Activated naive CD8-positive, alpha-beta T cell treated with anti-CD3 and anti-CD28 coated beads, Interleukin-2, amount 50 U/mL, for 24 hours (primary cell): Measurements from ENCODE around the gene SLC6A9.

Source experiments
- ATAC-seq: fragments of 150-1000 bp; cut with Tn5 transposase; one replicate; pipeline ENCODE4 v1.10.0; 2021
- DNase-seq: peaks from one replicate; pipeline ENCODE4 v3.0.0; 2021
- H3K27ac Mint-ChIP-seq: one replicate; pipeline ENCODE4 v1.8.0; 2021; ENCODE audit warnings: mild to moderate bottlenecking, mixed read lengths
- H3K27me3 Mint-ChIP-seq: one replicate; pipeline ENCODE4 v1.8.0; 2021; ENCODE audit warnings: mixed read lengths
- H3K36me3 Mint-ChIP-seq: one replicate; pipeline ENCODE4 v1.8.0; 2021; ENCODE audit warnings: low read depth, mixed read lengths
- H3K4me1 Mint-ChIP-seq: one replicate; pipeline ENCODE4 v1.8.0; 2021; ENCODE audit warnings: mixed read lengths
- H3K4me3 Mint-ChIP-seq: one replicate; pipeline ENCODE4 v1.8.0; 2021; ENCODE audit warnings: mild to moderate bottlenecking, moderate library complexity, mixed read lengths
- H3K9me3 Mint-ChIP-seq: one replicate; pipeline ENCODE4 v1.8.0; 2021; ENCODE audit warnings: mixed read lengths

Gene SLC6A9

GRCh38 chr1:44038876-44039657 is 7.8 kb upstream of the SLC6A9 start:
- DNase-seq, result no peak
- no peak overlapping the region for H3K27ac Mint-ChIP-seq
- no peak overlapping the region for H3K4me3 Mint-ChIP-seq
- no peaks in the 10 kb centered on the region for H3K36me3 Mint-ChIP-seq
- ATAC-seq, result no peak
- H3K4me1 Mint-ChIP-seq, result no peaks in the 10 kb centered on the region
- H3K9me3 Mint-ChIP-seq, result no peaks in the 10 kb centered on the region
- H3K27me3 Mint-ChIP-seq, result peaks cover 2% of the 10 kb centered on the region

GRCh38 chr1:44037154-44037553 is 5.9 kb upstream of the SLC6A9 start:
- Mint-ChIP-seq H3K27me3 (no peaks in the 10 kb centered on the region), H3K27ac (no peak overlapping the region), H3K4me3 (no peak overlapping the region), H3K4me1 (no peaks in the 10 kb centered on the region), H3K9me3 (no peaks in the 10 kb centered on the region), H3K36me3 (no peaks in the 10 kb centered on the region)
- DNase-seq (no peak), ATAC-seq (no peak)

GRCh38 chr1:44036409-44037139 is 5.3 kb upstream of the SLC6A9 start:
- Mint-ChIP-seq H3K36me3 (no peaks in the 10 kb centered on the region), H3K27ac (no peak overlapping the region), H3K4me3 (no peak overlapping the region), H3K4me1 (peaks cover 2% of the 10 kb centered on the region), H3K9me3 (no peaks in the 10 kb centered on the region), H3K27me3 (no peaks in the 10 kb centered on the region)
- ATAC-seq (peak; percentile 67), DNase-seq (peak; percentile 70)

GRCh38 chr1:44035726-44036408 is 4.6 kb upstream of the SLC6A9 start:
- DNase-seq (no peak), ATAC-seq (peak; percentile 17)
- no peak overlapping the region for H3K27ac Mint-ChIP-seq
- no peaks in the 10 kb centered on the region for H3K36me3 Mint-ChIP-seq
- no peaks in the 10 kb centered on the region for H3K9me3 Mint-ChIP-seq
- peaks cover 2% of the 10 kb centered on the region for H3K4me1 Mint-ChIP-seq
- H3K4me3 Mint-ChIP-seq, result no peak overlapping the region
- no peaks in the 10 kb centered on the region for H3K27me3 Mint-ChIP-seq

GRCh38 chr1:44034976-44035716 is 3.9 kb upstream of the SLC6A9 start:
- Mint-ChIP-seq H3K9me3 (no peaks in the 10 kb centered on the region), H3K27me3 (no peaks in the 10 kb centered on the region), H3K36me3 (no peaks in the 10 kb centered on the region), H3K4me3 (no peak overlapping the region), H3K4me1 (peaks cover 2% of the 10 kb centered on the region), H3K27ac (no peak overlapping the region)
- ATAC-seq (no peak), DNase-seq (no peak)

GRCh38 chr1:44034423-44034822 is 3.2 kb upstream of the SLC6A9 start:
- ATAC-seq, result no peak

GRCh38 chr1:44033756-44034155 is 2.5 kb upstream of the SLC6A9 start:
- ATAC-seq (no peak), DNase-seq (no peak)
- H3K36me3 Mint-ChIP-seq, result no peaks in the 10 kb centered on the region
- no peak overlapping the region for H3K27ac Mint-ChIP-seq
- no peaks in the 10 kb centered on the region for H3K27me3 Mint-ChIP-seq
- H3K4me1 Mint-ChIP-seq, result peaks cover 13% of the 10 kb centered on the region
- no peak overlapping the region for H3K4me3 Mint-ChIP-seq
- no peaks in the 10 kb centered on the region for H3K9me3 Mint-ChIP-seq

More at GRCh38 chr1:44034423-44034822, 3.2 kb upstream of the SLC6A9 start:
- H3K36me3 Mint-ChIP-seq, result no peaks in the 10 kb centered on the region
- DNase-seq, result no peak
- H3K4me3 Mint-ChIP-seq, result no peak overlapping the region
- peaks cover 6% of the 10 kb centered on the region for H3K4me1 Mint-ChIP-seq
- no peaks in the 10 kb centered on the region for H3K27me3 Mint-ChIP-seq
- H3K9me3 Mint-ChIP-seq, result no peaks in the 10 kb centered on the region
- no peak overlapping the region for H3K27ac Mint-ChIP-seq

GRCh38 chr1:44033041-44033575 is 1.8 kb upstream of the SLC6A9 start:
- H3K27me3 Mint-ChIP-seq, result no peaks in the 10 kb centered on the region
- H3K4me1 Mint-ChIP-seq, result peaks cover 16% of the 10 kb centered on the region
- no peak overlapping the region for H3K4me3 Mint-ChIP-seq
- ATAC-seq, result no peak
- DNase-seq, result no peak
- no peak overlapping the region for H3K27ac Mint-ChIP-seq
- no peaks in the 10 kb centered on the region for H3K9me3 Mint-ChIP-seq
- no peaks in the 10 kb centered on the region for H3K36me3 Mint-ChIP-seq

GRCh38 chr1:44032170-44032790 is 1.0 kb upstream of the SLC6A9 start:
- Mint-ChIP-seq H3K27me3 (no peaks in the 10 kb centered on the region), H3K27ac (no peak overlapping the region), H3K4me3 (peak overlapping the region; percentile 85), H3K36me3 (no peaks in the 10 kb centered on the region), H3K4me1 (peaks cover 16% of the 10 kb centered on the region), H3K9me3 (no peaks in the 10 kb centered on the region)
- ATAC-seq, result no peak
- DNase-seq, result no peak

GRCh38 chr1:44030605-44031251 is 534 bp downstream of the SLC6A9 start:
- H3K9me3 Mint-ChIP-seq, result no peaks in the 10 kb centered on the region
- H3K4me3 Mint-ChIP-seq, result peak overlapping the region; percentile 85
- peak; percentile 41 for ATAC-seq
- H3K27me3 Mint-ChIP-seq, result no peaks in the 10 kb centered on the region
- peaks cover 16% of the 10 kb centered on the region for H3K4me1 Mint-ChIP-seq
- DNase-seq, result peak; percentile 55
- peak overlapping the region; percentile 76 for H3K27ac Mint-ChIP-seq
- no peaks in the 10 kb centered on the region for H3K36me3 Mint-ChIP-seq

GRCh38 chr1:44029911-44030604 is 1.2 kb downstream of the SLC6A9 start:
- peaks cover under 1% of the 10 kb centered on the region for H3K36me3 Mint-ChIP-seq
- H3K9me3 Mint-ChIP-seq, result no peaks in the 10 kb centered on the region
- H3K27ac Mint-ChIP-seq, result peak overlapping the region; percentile 90
- H3K4me3 Mint-ChIP-seq, result peak overlapping the region; percentile 88
- ATAC-seq (peak; percentile 77), DNase-seq (peak; percentile 89)
- H3K27me3 Mint-ChIP-seq, result no peaks in the 10 kb centered on the region
- peaks cover 16% of the 10 kb centered on the region for H3K4me1 Mint-ChIP-seq

- DNase-seq (no peak), ATAC-seq (peak; percentile 57)
- H3K4me3 Mint-ChIP-seq, result peak overlapping the region; percentile 88
- H3K4me1 Mint-ChIP-seq, result peaks cover 16% of the 10 kb centered on the region
- H3K36me3 Mint-ChIP-seq, result peaks cover 2% of the 10 kb centered on the region
- no peaks in the 10 kb centered on the region for H3K27me3 Mint-ChIP-seq
- H3K27ac Mint-ChIP-seq, result peak overlapping the region; percentile 90
- H3K9me3 Mint-ChIP-seq, result no peaks in the 10 kb centered on the region
These were observed 1.9 kb downstream of the SLC6A9 start for GRCh38 chr1:44029260-44029910.
